Mucosa of stomach (tissue), 1 donor: ENCODE measurements around the gene NBPF4.

Experiments used
- H3K27me3 ChIP-seq: one replicate; pipeline ENCODE4 v1.7.0; 2013; ENCODE audit warnings: mild to moderate bottlenecking, low read length; ENCODE audit not compliant: control insufficient read depth, insufficient read depth
- H3K36me3 ChIP-seq: one replicate; pipeline ENCODE4 v1.7.0; 2013; ENCODE audit warnings: low read length; ENCODE audit not compliant: control insufficient read depth, insufficient read depth
- H3K4me1 ChIP-seq: one replicate; pipeline ENCODE4 v1.7.0; 2013; ENCODE audit warnings: mild to moderate bottlenecking, low read length; ENCODE audit not compliant: control insufficient read depth, insufficient read depth
- H3K4me3 ChIP-seq: one replicate; pipeline ENCODE4 v1.7.0; 2013; ENCODE audit warnings: low read length
- H3K9ac ChIP-seq: one replicate; pipeline ENCODE4 v1.7.0; 2013; ENCODE audit warnings: mild to moderate bottlenecking, low read length, moderate library complexity
- H3K9me3 ChIP-seq: one replicate; pipeline ENCODE4 v1.7.0; 2013; ENCODE audit warnings: mild to moderate bottlenecking, low read length, moderate library complexity; ENCODE audit not compliant: control insufficient read depth
- donor health status: Pancreatic carcinoma.

The NBPF4 gene

DNA sequence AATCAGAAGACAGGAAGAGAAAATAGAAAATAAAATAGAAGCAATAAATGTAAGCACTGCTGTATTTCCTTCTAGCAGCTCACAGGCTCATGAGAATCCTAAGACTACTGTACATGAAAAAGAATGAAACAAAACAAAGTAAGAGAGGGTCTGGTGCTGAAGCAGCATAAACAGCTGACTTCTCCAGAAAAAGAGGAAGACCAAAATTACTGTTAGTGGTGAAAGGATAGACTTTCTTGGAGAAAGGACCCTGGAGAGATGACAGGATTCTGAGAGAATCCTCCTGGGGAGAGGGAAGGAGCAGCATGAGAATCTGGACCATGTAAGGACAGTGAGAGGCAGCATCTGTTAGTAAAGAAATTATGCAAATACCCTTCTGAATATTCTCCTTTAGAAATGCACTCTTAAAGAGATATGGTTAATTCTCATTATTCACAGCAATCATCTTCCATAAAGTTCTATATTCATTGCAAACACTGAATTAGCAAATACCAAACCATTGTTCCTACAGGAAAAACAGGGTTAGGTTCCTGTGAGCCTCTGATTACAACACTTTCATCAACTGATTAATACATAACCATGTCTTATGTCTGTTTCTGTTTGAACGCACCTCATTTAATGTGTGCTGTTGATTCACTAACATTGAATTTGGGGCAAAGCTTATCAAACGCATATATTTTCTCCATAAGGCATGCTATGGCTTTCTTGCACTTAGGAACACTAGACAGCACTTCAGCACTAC, 60.7 kb downstream of the NBPF4 start:
- Histone ChIP-seq H3K27me3 (no peaks in the 10 kb centered on the region), H3K9me3 (no peaks in the 10 kb centered on the region), H3K9ac (no peak overlapping the region), H3K36me3 (no peaks in the 10 kb centered on the region), H3K4me3 (no peak overlapping the region), H3K4me1 (no peaks in the 10 kb centered on the region)

DNA sequence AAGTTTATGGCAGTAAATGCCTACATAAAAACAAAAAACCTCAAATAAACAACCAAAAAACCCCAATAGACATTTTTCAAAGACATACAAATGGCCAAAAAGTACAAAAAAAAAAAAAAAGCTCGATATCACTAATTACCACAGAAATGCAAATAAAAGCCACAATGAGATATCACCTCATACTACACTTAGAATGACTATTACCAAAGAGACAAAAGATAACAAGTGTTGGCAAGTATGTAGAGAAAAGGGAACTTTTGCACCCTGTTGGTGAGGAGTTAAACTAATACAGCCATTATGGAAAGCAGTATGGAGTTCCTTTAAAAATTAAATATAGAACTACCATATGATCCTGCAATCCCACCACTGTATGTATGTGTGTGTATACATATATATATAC, 64.9 kb downstream of the NBPF4 start:
- Histone ChIP-seq H3K9me3 (peaks cover 5% of the 10 kb centered on the region), H3K4me3 (no peak overlapping the region), H3K36me3 (no peaks in the 10 kb centered on the region), H3K27me3 (no peaks in the 10 kb centered on the region), H3K9ac (no peak overlapping the region), H3K4me1 (no peaks in the 10 kb centered on the region)
